Liver (tissue), 9 donors: ENCODE results near the gene EP400. TPM values are rescaled to one million over a fixed set of nuclear protein-coding genes. Genes with fewer than 3 reads are reported as not detected.

Experiments used
- DNase-seq: peaks from one replicate; pipeline ENCODE4 v3.0.0-alpha.2; 2017; ENCODE audit warnings: low spot score
- H3K27ac ChIP-seq, 2 donors: one replicate each; pipeline ENCODE4 v1.7.0; 2013; ENCODE audit warnings: inconsistent platforms in 2 of 2, low read length in 2 of 2, control low read depth in 1 of 2, low read depth in 1 of 2, mild to moderate bottlenecking in 1 of 2
- H3K27me3 ChIP-seq, 4 donors: one replicate each; pipeline versions ENCODE4 v1.6.1 to v1.7.0; 2013; ENCODE audit warnings: low read length in 3 of 4, inconsistent platforms in 1 of 4, mild to moderate bottlenecking in 1 of 4, moderate library complexity in 1 of 4; ENCODE audit not compliant: control insufficient read depth in 4 of 4, insufficient read depth in 4 of 4
- H3K36me3 ChIP-seq, 4 donors: one replicate each; pipeline versions ENCODE4 v1.6.1 to v1.7.0; 2013; ENCODE audit warnings: low read length in 3 of 4, mild to moderate bottlenecking in 3 of 4, low read depth in 1 of 4, moderate library complexity in 1 of 4; ENCODE audit not compliant: control insufficient read depth in 4 of 4, insufficient read depth in 3 of 4
- H3K4me1 ChIP-seq, 4 donors: one replicate each; pipeline versions ENCODE4 v1.6.1 to v1.7.0; 2013; ENCODE audit warnings: low read length in 3 of 4, mild to moderate bottlenecking in 3 of 4, moderate library complexity in 1 of 4; ENCODE audit not compliant: control insufficient read depth in 4 of 4, insufficient read depth in 4 of 4
- H3K4me3 ChIP-seq, 3 donors: one replicate each; pipeline versions ENCODE4 v1.6.1 to v1.7.0; 2013; ENCODE audit warnings: low read length in 3 of 3, control low read depth in 1 of 3, low read depth in 1 of 3, mild to moderate bottlenecking in 1 of 3
- H3K9ac ChIP-seq, 2 donors: one replicate each; pipeline ENCODE4 v1.7.0; 2013; ENCODE audit warnings: low read length in 2 of 2, mild to moderate bottlenecking in 2 of 2, moderate library complexity in 2 of 2, control low read depth in 1 of 2, low read depth in 1 of 2
- H3K9me3 ChIP-seq, 4 donors: one replicate each; pipeline versions ENCODE4 v1.6.1 to v1.7.0; 2013; ENCODE audit warnings: low read length in 3 of 4; ENCODE audit not compliant: control insufficient read depth in 4 of 4
- ATF3 ChIP-seq: IDR thresholded peaks from 2 replicates; pipeline ENCODE4 v1.6.1; 2016; ENCODE audit warnings: antibody characterized with exemption
- CTCF ChIP-seq: fragments of 150-350 bp; IDR thresholded peaks from 2 replicates; pipeline ENCODE4 v1.5.1; 2017; ENCODE audit warnings: improper control_type of control experiment, low read depth, low read length; ENCODE audit not compliant: missing input control
- EGR1 ChIP-seq, 2 donors: IDR thresholded peaks; 2 replicates each; pipeline ENCODE4 v1.6.1; 2016 to 2018; ENCODE audit warnings: antibody characterized with exemption in 2 of 2, low read depth in 2 of 2
- HNF4A ChIP-seq, 2 donors: conservative IDR thresholded peaks; 2 replicates each; pipeline ENCODE4 v1.6.1; 2016; ENCODE audit warnings: antibody characterized with exemption in 2 of 2, mild to moderate bottlenecking in 2 of 2
- HNF4G ChIP-seq: IDR thresholded peaks from 2 replicates; pipeline ENCODE4 v1.6.1; 2016; ENCODE audit warnings: antibody characterized with exemption
- JUND ChIP-seq, 2 donors: IDR thresholded peaks; 2 replicates each; pipeline ENCODE4 v1.6.1; 2016; ENCODE audit warnings: antibody characterized with exemption in 2 of 2
- NR2F2 ChIP-seq: IDR thresholded peaks from 2 replicates; pipeline ENCODE4 v1.6.1; 2016; ENCODE audit warnings: antibody characterized with exemption
- RAD21 ChIP-seq, 2 donors: IDR thresholded peaks; 2 replicates each; pipeline ENCODE4 v1.6.1; 2016; ENCODE audit warnings: antibody characterized with exemption in 2 of 2, mild to moderate bottlenecking in 2 of 2
- REST ChIP-seq: IDR thresholded peaks from 2 replicates; pipeline ENCODE4 v1.6.1; 2016; ENCODE audit warnings: antibody characterized with exemption, mild to moderate bottlenecking
- RXRA ChIP-seq, 2 donors: IDR thresholded peaks; 2 replicates each; pipeline ENCODE4 v1.6.1; 2017 to 2018; ENCODE audit warnings: antibody characterized with exemption in 2 of 2, mild to moderate bottlenecking in 1 of 2
- SP1 ChIP-seq: IDR thresholded peaks from 2 replicates; pipeline ENCODE4 v1.6.1; 2018; ENCODE audit warnings: antibody characterized with exemption, mild to moderate bottlenecking
- TAF1 ChIP-seq: conservative IDR thresholded peaks from 2 replicates; pipeline ENCODE4 v1.6.1; 2016; ENCODE audit warnings: antibody characterized with exemption, mild to moderate bottlenecking
- ZBTB33 ChIP-seq: IDR thresholded peaks from 2 replicates; pipeline ENCODE4 v1.6.1; 2016; ENCODE audit warnings: antibody characterized with exemption
- WGBS: extraction: QIAGEN DNeasy Blood & Tissue Kit; methylation state at CpG from one replicate; pipeline ENCODE4 v1.1.7; 2013; 5-methylcytosine and 5-hydroxymethylcytosine counted together
- polyA plus RNA-seq, 2 donors: library from polyadenylated mRNA; stranded (reverse) in 1 of 2; unstranded in 1 of 2; fragments of 200-250 nt in 1 of 2; fragments of >200 nt in 1 of 2; fragmentation: Nextera tagmentation in 1 of 2; extraction: Ambion mirVana in 1 of 2; gene quantifications; one replicate each; pipeline versions ENCODE4 v1.2.1 to v1.2.3, GENCODE V29; 2013 to 2015
- total RNA-seq, 2 donors: library from RNA; depleted of rRNA; stranded (reverse); fragments of >200 nt; gene quantifications; one replicate each; pipeline ENCODE4 v1.2.3, GENCODE V29; 2014
- donor health status: healthy.
- donor health status: healthy.
- donor health status: healthy.
- donor health status: healthy.
- donor health status: healthy.

Gene EP400
- total and polyA plus RNA-seq, 4 donors = 4.7 to 12.4 (median 7.1) TPM

GRCh38 chr12:131918311-131919050 lies 31.3 kb upstream of the EP400 start:
- Histone ChIP-seq H3K9ac (no peak overlapping the region), H3K9me3 (no peaks in the 10 kb centered on the region), H3K27ac (no peak overlapping the region), H3K27me3 (no peaks in the 10 kb centered on the region), H3K4me1 (no peaks in the 10 kb centered on the region), H3K36me3 (peaks cover 36 to 78% (median 41%) of the 10 kb centered on the region in 4 donors), H3K4me3 (no peak overlapping the region)
- DNase-seq = no peak
- TF ChIP-seq RAD21 (IDR thresholded peaks at IDR 0.05) (no peak), EGR1 (IDR thresholded peaks at IDR 0.05; ENCODE audit: low read depth in 2 of 2) (no peak), HNF4A (conservative IDR thresholded peaks at IDR 0.05) (no peak), NR2F2 (no peak), RXRA (IDR thresholded peaks at IDR 0.05) (no peak), TAF1 (no peak), ZBTB33 (no peak), SP1 (no peak), REST (no peak), CTCF (no peak), HNF4G (no peak), ATF3 (no peak), JUND (IDR thresholded peaks at IDR 0.05) (no peak)
- WGBS = 90% methylated on average over 20 of the region's 20 CpGs

GRCh38 chr12:131919051-131919347 lies 30.7 kb upstream of the EP400 start:
- H3K4me3 ChIP-seq = no peak overlapping the region
- H3K4me1 ChIP-seq = no peaks in the 10 kb centered on the region
- H3K27me3 ChIP-seq = no peaks in the 10 kb centered on the region
- TF ChIP-seq CTCF = no peak
- no peak for TF ChIP-seq ATF3
- 96% methylated on average over 19 of the region's 19 CpGs for WGBS
- no peak overlapping the region for H3K27ac ChIP-seq
- peaks cover 32 to 77% (median 38%) of the 10 kb centered on the region in 4 donors for H3K36me3 ChIP-seq
- H3K9ac ChIP-seq = no peak overlapping the region
- H3K9me3 ChIP-seq = no peaks in the 10 kb centered on the region
- no peak for DNase-seq
